HG03039 (cell line): ENCODE data around the gene SLC13A4.
"Not testable (repeated sequence)": the region's sequence is repeated elsewhere in the genome, so short reads cannot be mapped to it uniquely, and the experiment has no call there.

Experiments
- ATAC-seq: cut with Tn5 transposase; IDR thresholded peaks from one replicate; pipeline ENCODE4 v1.9.1; 2021; ENCODE audit warnings: mild to moderate bottlenecking, moderate library complexity; ENCODE audit not compliant: unreplicated experiment

SLC13A4 gene

DNA sequence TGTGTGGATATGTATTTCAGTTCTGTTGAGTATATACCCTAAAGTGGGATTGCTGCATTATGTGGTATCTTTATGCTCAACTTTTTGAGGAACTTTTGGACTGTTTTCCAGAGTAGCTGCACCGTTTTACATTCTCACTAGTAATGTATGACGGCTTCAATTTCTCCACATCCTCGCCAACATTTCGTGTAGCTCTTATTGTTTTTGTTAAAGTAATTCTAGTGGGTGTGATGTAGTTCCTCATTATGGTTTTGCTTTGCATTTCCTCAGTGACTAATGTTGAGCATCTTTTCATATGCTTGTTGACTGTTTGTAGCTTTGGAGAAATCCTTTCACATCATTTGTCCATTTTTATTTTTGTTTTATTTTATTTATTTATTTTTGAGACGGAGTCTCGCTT is 61.1 kb downstream of the SLC13A4 start:
- no peak for ATAC-seq

DNA sequence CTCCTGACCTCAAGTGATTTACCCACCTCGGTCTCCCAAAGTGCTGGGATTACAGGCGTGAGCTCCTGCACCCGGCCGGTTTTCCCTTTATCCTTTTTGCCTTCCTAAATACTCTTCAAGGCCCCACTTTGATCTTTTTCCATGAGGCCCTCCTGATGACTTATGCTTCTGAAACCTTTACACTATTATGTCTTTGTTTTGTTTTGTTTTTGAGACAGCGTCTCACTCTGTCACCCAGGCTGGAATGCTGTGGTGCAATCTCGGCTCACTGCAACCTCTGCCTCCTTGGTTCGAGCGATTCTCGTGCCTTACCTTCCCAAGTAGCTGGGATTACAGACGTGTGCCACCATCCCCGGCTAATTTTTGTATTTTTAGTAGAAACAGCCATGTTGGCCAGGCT is 61.8 kb downstream of the SLC13A4 start:
- no peak for ATAC-seq

DNA sequence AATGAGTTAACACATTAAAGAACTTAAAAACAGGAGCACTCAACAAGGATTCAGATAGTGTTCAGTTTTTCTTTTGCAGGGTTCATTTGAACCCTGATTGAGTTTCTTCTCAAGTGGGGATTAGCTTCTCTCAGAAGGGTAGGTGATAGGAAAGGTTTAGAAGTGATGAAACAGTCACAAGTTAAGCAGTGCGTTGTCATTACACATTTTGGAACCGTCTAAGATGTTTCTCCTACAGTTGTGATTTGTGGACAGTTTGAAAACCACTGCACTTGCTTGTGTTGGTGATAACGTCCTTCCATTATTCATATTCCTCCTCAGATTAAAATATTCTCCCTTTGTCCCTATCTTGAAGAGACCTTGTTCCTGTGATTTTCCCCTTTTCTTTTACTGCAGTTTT is 62.9 kb downstream of the SLC13A4 start:
- no peak for ATAC-seq

DNA sequence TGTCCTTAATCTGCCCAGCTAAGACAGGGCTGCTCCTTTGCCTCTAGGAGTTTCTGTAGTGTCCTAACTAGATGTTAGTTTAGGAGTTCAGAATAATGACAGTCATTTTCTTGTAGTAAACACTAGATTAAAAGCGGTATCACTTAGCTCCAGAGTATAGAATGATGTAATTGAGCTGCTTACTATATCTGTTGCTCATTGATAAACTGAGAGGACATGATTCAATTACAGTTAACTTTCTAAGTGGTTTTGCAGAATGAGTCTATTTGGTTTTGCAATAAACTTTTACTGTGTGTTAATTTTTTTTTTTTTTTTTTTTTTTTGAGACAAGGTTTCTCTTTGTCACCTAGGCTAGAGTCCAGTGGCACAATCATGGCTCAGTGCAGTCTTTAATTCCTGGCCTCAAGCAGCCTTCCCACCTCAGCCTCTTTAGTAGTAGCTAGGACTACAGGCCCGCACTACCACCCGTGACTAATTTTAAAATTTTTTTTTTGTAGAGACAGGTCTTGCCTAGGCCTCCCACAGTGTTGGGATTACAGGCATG is 63.9 kb downstream of the SLC13A4 start:
- ATAC-seq = no peak

DNA sequence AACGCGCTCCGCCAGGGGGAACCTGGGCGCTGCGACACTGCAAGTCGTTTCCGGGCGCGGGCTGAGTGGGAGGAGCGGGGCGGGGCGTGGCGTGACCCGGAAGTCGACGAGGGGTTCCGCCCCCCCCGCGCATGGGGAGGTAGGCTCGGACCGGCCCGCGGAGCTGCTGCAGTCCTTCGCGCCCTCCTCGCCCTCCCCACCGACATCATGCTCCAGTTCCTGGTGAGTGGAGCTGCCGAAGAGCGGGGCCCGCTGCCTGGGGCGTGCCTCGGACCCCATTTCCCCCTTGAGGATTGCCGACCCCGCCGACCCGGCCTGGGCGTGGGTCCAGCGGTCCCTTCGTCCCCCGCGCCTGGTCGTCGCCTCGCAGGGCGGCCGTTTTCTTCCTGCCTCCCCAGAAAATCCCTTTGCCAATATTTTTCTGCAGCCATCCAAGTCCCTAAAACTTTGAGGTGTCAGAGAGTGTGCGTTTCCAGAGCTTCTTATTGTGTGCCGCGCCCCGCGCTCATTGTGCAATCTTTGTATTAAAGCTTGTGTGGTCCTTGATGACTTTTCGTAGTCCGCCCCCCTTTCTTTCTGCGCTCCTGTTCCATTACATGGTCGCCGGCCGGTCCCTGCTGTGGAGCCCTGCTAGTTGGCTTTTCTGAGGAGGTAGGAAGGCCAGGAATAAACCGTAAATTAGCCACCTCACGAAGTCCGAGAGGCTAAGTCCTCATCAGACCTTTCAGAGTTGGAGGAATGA is 65.4 kb downstream of the SLC13A4 start, which contains the start of gene STMP1:
Gene STMP1, plus strand, starts transcription at position 142 of the 742 bp plus-strand sequence.
- ATAC-seq = peak; percentile 93

DNA sequence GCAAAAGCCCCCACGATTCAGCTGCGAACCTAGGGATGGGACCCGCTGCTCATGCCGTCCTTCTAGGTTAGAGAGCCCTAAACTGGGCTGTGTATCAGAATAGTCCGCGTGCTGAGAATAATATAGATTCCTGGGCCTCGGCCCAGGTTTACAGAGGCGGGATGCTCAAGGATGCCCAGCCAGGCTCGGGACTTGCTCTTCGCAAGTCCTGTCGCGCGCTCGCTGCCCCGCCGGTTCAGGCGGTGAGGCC is 65.9 kb downstream of the SLC13A4 start:
- ATAC-seq = no peak

DNA sequence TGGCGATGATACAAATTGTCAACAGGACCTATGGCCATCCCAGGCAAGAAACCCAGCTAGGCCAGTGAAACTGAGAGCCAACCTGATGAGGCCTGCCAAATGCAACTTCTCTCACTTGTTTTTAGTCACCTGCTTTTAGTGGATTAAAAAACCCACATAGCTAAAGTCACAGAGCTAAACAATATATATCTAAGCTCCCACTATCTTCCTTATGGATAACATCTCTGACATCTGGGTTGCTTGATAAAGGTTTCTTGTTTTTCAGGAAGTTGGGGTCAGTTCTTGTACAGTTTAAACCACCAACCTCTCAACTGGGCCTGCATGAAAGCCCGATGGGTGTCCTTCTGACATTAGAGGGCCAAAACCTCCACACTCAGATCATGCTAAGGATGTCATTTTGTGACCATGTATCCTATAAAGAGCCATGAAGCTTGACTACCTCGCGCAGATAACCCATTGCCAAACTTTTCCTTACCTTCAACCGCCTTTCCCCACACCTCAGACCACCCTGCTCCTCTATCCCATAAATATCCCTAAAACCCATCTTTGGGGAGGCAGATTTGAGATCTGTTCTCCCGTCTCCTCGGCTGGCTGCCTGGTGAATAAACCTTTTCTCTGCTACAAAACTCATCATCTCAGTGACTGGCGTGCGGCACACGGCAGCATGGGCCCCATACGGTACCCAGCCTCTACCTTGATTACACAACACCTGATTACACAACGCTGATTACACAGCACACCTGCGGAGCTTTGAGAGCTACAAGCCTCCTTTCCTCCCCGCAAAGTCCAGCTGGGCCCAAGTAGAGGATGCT is 66.5 kb downstream of the SLC13A4 start:
- no peak for ATAC-seq

DNA sequence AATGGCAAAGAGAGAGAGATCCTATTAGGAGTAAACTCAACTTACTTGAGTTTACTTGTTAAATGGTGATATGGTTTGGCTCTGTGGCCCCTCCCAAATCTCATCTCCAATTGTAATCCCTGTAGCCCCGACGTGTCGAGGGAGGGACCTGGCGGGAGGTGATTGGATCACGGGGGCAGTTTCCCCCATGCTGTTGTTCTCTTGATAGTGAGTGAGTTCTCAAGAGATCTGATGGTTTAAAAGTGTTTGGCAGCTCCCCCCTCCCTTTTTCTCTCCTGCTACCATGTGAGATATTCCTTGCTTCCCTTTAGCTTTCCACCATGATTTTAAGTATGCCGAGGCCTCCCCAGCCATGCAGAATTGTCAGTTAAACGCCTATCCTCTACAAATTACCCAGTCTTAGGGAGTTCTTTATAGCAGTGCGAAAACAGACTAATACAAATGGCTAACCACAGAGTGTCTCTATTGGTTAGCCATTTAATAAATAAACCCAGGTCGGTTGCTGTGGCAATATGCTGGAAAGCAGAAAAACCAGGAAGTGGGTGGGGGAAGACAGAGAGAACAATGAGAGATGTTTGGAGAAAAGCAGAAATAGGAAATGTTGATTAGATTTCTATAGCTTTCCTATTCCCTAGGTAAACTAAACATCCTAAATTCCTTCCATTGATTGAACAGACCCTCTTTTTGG is 68.7 kb downstream of the SLC13A4 start:
- ATAC-seq = no peak

DNA sequence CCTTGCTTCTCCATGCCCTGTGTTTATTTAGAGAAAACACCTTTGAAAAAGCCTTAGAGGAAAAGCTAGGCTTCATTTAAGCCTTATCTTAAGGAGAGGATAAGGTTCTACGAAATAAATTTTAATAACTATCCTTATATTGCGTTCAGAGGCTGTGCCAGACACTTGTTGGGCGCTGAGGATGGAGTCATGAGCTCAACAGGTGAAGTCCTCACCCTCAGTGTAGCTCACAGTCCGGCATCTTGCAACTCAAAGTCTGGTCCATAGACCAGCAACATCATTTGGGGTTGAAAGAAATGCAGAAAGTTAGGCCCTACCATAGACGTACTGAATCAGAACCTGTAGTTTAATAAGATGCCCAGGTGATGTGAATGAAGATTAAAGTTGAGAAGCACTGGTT is 69.4 kb downstream of the SLC13A4 start:
- ATAC-seq = no peak

DNA sequence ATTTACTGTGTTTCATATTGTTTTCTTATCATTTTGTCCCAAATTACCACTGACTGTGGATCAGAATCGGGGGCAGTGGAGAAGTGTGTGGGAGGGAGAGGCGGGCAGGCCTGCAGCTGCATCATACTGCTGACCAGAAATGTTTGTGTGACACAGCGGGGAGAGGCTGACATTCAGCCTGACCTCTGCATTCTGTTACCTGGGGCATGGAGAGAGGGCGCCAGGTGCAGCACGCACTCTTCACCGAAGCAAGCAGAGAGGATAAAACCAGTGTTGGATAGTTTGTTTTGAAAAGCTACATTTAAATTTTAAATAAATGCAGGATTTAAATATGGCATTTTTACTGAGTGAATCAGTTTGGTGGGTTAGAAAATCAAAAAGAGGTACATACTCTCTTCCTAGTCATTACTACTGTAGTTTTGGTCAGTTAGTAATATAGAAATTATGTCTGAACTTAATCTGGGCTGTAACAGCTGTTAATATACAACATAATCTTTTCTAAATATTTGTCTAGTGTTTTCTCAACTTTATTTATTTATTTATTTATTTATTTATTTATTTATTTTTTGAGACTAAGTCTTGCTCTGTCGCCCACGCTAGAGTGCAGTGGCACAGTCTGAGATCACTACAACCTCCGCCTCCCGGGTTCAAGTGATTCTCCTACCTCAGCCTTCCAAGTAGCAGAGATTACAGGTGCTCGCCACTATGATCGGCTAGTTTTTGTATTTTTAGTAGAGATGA is 74.5 kb downstream of the SLC13A4 start:
- no peak for ATAC-seq

DNA sequence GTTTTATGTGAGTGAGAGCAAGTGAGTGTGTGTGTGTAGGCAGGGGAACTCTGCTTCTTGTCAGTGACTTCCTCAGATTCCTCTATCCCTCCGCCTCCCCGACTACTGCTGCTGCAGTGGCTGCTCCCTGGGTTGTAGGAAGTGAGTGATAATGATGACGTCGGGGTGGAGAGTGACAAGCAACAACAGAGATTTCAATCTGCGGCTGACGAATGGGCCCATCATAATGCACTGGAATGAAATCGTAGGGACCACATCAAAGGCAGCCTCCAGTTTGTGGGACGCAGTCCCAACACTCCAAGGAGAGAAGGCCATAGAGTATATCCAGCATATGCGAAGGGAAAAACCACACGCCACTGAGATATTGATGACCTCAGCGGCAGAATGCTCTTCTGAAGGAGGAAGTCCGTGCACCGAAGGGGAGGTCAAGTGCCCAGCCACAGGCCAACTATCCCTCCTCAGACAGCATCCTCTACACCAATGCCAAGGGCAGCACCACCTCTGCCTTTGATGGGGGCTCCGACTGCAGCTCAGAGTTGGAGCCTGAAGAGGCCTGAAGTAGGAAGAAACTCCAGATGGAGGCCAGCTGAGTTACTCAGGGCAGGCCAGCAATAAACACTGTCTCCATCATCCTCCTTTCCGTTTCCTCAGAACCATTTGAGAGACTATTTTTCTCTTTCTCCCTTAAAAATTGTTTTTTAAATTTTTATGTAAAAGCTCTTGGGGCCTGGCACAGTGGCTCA is 77.0 kb downstream of the SLC13A4 start:
- ATAC-seq = no peak

DNA sequence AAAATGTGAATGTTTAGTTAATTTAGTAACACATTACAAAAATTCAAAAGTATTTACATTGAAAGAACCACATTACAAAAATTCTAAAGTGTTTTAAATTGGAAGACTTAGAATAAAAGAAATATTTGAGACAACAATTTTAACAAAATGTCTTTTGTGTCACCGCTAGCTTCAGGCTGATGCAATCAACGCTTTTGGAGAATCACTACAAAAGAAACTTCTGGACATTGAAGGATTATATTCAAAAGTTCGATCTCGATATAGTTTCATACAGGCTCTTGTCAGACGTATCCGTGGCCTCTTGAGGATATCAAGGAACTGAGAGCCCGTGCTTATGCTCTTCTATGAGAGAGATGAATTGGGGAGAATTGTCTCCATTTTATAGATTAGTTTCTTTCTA is 79.8 kb downstream of the SLC13A4 start:
- ATAC-seq = no peak

DNA sequence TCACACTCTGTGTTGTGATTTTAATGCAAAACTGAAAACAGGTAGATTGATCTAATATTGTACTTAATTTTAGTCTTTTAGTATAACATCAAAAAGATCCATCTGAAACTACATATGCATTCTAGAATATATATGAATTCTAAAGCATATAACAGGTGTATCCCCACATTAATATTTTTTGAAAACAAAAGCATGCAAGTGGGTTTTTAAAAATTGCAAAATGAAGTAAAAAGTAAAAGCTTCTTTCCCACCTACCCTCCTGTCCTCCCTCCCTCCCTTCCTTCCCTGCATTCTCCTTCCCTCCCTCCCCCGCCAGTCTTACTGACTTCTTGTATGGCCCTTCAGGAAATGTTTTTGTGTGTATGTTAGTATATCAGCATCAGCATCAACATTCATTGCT is 80.2 kb downstream of the SLC13A4 start:
- no peak for ATAC-seq

DNA sequence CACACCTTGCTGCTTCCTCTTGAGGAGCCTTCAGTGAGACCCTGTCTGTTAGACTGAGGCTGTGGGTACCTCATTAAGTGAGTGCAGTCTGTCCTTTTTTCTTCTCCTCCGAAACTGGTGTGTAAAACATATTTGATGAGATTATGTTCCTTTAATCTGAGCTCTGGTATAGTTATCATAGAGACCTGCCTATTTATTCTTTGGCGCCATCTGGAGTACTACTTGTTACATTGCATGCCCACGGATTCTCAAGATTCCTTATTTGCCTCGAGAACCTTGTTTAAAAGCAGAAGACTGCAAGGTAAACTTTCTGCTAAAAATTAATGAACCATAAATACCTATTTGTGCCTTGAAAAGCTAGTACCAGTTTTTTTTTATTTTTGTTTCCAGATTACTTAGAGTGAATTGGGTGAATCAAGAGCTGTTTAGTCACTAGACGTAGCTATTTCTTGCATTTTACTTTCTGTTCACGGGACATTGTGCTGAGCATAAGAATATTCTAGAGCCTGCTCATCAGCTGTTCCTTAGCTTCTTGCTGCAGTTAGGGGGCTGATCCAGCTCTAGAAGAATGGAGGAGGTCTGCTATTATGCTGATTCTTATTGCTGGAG is 82.6 kb downstream of the SLC13A4 start:
- ATAC-seq = no peak

DNA sequence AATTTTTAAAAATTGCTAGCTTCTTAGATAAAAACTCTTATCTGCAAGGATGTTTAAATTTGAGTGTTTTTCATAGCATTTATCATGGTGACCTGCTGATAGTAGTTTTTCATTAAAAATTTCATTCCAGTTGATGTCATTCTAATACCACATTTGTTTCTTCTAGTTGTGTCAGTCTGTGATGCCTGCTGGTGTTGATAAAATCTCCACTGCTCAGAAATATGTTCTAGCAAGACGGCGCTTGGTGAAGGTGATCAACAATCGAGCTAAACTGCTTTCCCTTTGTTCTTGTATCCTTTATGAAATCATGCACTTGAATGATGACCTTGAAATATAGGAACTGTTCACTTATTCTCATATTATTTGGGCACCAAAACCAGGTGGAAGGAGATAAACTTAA is 83.3 kb downstream of the SLC13A4 start:
- ATAC-seq = no peak

DNA sequence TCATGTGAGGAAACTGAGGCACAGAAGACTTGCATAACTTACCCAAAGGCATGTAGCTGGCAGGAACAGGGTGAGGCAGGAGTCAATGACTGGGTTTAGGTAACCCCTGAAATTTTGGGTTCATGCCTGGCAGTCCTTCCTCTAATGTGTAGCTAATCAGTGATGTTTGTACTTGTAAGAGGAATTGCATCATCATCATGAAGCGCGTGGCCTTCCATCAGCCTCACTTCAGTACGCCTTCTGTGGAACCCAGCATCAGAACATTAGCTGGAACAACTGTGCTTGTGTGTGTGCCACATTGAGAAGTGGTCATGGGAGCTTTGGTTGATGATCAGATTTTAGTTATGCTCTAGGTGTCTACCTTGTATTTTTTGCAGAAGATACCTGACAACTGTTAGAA is 83.8 kb downstream of the SLC13A4 start:
- no peak for ATAC-seq

DNA sequence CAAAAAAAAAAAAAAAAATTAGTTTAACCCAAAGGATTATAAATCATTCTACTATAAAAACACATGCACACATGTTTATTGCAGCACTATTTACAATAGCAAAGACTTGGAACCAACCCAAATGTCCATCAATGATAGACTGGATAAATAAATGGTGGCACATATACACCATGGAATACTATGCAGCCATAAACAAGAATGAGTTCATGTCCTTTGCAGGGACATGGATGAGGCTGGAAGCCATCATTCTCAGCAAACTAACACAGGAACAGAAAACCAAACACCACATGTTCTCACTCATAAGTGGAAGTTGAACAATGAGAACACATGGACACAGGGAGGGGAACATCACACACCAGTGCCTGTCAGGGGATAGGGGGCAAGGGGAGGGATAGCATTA is 88.3 kb downstream of the SLC13A4 start:
- not testable (repeated sequence) for ATAC-seq

DNA sequence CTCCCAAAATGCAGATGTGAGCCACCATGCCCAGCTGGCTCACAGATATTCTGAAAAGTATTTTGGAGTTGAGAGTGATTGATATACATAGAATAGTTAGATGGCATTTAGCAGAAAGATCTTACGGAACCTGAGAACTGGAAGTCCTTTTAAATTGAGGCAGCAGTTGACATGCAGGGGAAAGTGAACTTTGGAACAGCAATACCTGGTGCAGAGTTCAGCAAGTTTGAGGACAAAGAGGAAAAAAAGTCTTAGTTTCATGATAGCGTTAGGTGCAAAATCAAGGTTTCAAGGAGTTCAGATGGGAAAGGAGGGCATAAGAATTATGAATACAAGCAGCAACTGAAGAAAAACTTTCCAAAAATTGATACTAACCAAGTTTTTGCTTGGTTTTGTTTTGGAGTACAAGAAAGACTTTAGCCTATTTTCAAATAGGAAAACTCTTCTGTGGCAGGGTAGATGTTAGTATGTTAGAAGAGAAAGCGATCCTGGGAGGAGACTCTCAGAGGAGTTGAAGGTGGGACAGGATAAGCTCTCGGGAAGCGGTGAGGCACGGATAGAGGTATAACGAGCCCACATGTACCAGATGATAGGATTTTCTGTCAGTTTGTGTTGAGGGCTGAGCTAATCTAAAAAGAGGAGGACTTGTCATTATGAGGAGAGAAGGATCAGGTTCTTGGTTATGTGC is 93.7 kb downstream of the SLC13A4 start:
- no peak for ATAC-seq
